Spleen (tissue), 11 donors: Measurements from ENCODE around the gene CCL22. TPM values are rescaled to one million over a fixed set of nuclear protein-coding genes. Genes with fewer than 3 reads are reported as not detected.

Experiments used
- DNase-seq: peaks from one replicate; pipeline ENCODE4 v3.0.0-alpha.2; 2020
- H3K27ac ChIP-seq, 8 donors: fragments of 200-600 bp; sonication (generic) in 7 of 8; 1 replicate in 4 of 8; 2 replicates in 4 of 8; pipeline versions ENCODE4 v1.5.0 to v1.8.0; 2016 to 2021; ENCODE audit warnings: inconsistent platforms in 4 of 8, mild to moderate bottlenecking in 4 of 8, moderate library complexity in 1 of 8
- H3K27me3 ChIP-seq, 7 donors: fragments of 200-600 bp; sonication (generic) in 6 of 7; replicated peaks in 1 of 7; 1 replicate in 4 of 7; 2 replicates in 3 of 7; pipeline versions ENCODE4 v1.5.0 to v1.8.0; 2016 to 2021; ENCODE audit warnings: inconsistent platforms in 3 of 7, mild to moderate bottlenecking in 1 of 7
- H3K36me3 ChIP-seq, 6 donors: fragments of 200-600 bp; sonication (generic) in 5 of 6; 1 replicate in 4 of 6; 2 replicates in 2 of 6; pipeline versions ENCODE4 v1.5.0 to v1.8.0; 2016 to 2021; ENCODE audit warnings: inconsistent platforms in 2 of 6
- H3K4me1 ChIP-seq, 6 donors: fragments of 200-600 bp; sonication (generic) in 5 of 6; 1 replicate in 3 of 6; 2 replicates in 3 of 6; pipeline versions ENCODE4 v1.5.0 to v1.8.0; 2016 to 2021; ENCODE audit warnings: inconsistent platforms in 3 of 6
- H3K4me3 ChIP-seq, 8 donors: fragments of 200-600 bp; sonication (generic) in 7 of 8; 1 replicate in 4 of 8; 2 replicates in 4 of 8; pipeline versions ENCODE4 v1.5.0 to v1.8.0; 2016 to 2021; ENCODE audit warnings: inconsistent platforms in 4 of 8, mild to moderate bottlenecking in 4 of 8, moderate library complexity in 2 of 8
- H3K9me3 ChIP-seq, 8 donors: fragments of 200-600 bp; sonication (generic) in 7 of 8; 1 replicate in 4 of 8; 2 replicates in 4 of 8; pipeline versions ENCODE4 v1.5.0 to v1.8.0; 2016 to 2021; ENCODE audit warnings: inconsistent platforms in 4 of 8
- POLR2A ChIP-seq, 3 donors: fragments of 450-650 bp; IDR thresholded peaks; one replicate each; pipeline ENCODE4 v1.5.1; 2017; ENCODE audit warnings: antibody characterized with exemption in 3 of 3, mild to moderate bottlenecking in 1 of 3
- POLR2AphosphoS5 ChIP-seq, 3 donors: sonication (generic); formaldehyde crosslinking; IDR thresholded peaks; one replicate each; pipeline ENCODE4 v1.5.1; 2017; ENCODE audit warnings: antibody characterized with exemption in 3 of 3
- WGBS, 5 donors: extraction: QIAGEN DNeasy Blood & Tissue Kit in 3 of 5; methylation state at CpG; one replicate each; pipeline versions ENCODE4 v1.1.5 to v1.1.7; 2013 to 2018; 5-methylcytosine and 5-hydroxymethylcytosine counted together
- intact Hi-C: fragments of 100-400 bp; cut with DNase I; formaldehyde crosslinking; loops from one replicate; pipeline ENCODE4 v1.15.0; 2023; ENCODE audit warnings: low total_unique reads
- polyA plus RNA-seq, 3 donors: library from polyadenylated mRNA; stranded (reverse); fragments of 200-250 nt; gene quantifications; one replicate each; pipeline ENCODE4 v1.2.1, GENCODE V29; 2013
- small RNA-seq, 4 donors: library from RNA; depleted of rRNA; stranded (forward); fragments of <200 nt; gene quantifications; one replicate each; pipeline ENCODE3, GENCODE V24; 2016
- total RNA-seq, 7 donors: library from RNA; depleted of rRNA in 3 of 7; stranded (reverse); fragments of >200 nt in 3 of 7; fragmentation: NEBNext Ultra II Directional in 4 of 7; extraction: Animal tissue kit (Norgen Biotek cat#: 25700) in 4 of 7; gene quantifications; one replicate each; pipeline versions ENCODE4 v1.1.0 to v1.2.1, GENCODE V29; 2016 to 2021
- TF ChIP-seq, protein P1 (sequence below), 11 experiments: fragments of 200-600 bp in 7 of 11; fragments of 450-650 bp in 4 of 11; sonication (generic) in 4 of 11; IDR thresholded peaks in 8 of 11; conservative IDR thresholded peaks in 3 of 11; 1 replicate in 7 of 11; 2 replicates in 4 of 11; pipeline versions ENCODE4 v1.4.0 to v1.8.0; 2016 to 2021; ENCODE audit warnings: antibody characterized with exemption in 11 of 11, inconsistent platforms in 4 of 11, mild to moderate bottlenecking in 1 of 11
- donor health status: healthy with polysubstance abuse.
- donor health status: DM: no; HTN: no; CAD: no; lungs with moderate emphysema.
- donor health status: DM: no; HTN: no; CAD: no.
- donor health status: Bipolar disorder and iron deficiency.
- donor health status: healthy.
- donor health status: DM: no; HTN: no; CAD: no.
- donor health status: DM: yes; HTN: yes; CAD: no.

Gene CCL22
- total and polyA plus RNA-seq, 10 donors: 0.51 to 6.9 (median 1.7) TPM

DNA sequence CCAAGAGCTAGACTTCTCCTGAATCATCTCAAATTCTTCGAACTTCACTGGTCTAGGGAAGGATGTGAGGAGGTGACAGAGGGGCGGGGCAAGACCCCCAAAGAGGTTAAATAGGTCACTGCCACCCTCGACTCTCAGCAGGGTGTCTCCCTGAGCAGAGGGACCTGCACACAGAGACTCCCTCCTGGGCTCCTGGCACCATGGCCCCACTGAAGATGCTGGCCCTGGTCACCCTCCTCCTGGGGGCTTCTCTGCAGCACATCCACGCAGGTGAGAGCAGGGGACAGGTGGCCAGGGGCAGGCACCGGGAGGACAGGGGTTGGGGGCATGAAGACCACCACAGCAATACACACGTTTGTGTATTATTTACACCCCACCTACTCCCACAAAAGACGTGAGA lies 55.1 kb downstream of the CCL22 start:
- peaks cover 7 to 65% (median 46%) of the 10 kb centered on the region in 6 donors for H3K4me1 ChIP-seq
- intact Hi-C loops: loop anchor here (10.0 kb wide), 1 partner anchor 329 kb away; no protein-coding TSS in a partner anchor
- WGBS, 5 donors: 56 to 80% (median 69%) methylated on average over 5 to 7 of the region's 7 CpGs

More for the DNA sequence above, 55.1 kb downstream of the CCL22 start:
- H3K9me3 ChIP-seq: no peaks in the 10 kb centered on the region
- no peak overlapping the region for H3K4me3 ChIP-seq
- peak overlapping the region in 5 of 8 donors; percentile 33 to 69 (median 51) for H3K27ac ChIP-seq
- no peak for DNase-seq
- TF ChIP-seq POLR2AphosphoS5 (IDR thresholded peaks at IDR 0.05) (no peak), POLR2A (IDR thresholded peaks at IDR 0.05) (no peak)
- TF ChIP-seq, protein P1, sequence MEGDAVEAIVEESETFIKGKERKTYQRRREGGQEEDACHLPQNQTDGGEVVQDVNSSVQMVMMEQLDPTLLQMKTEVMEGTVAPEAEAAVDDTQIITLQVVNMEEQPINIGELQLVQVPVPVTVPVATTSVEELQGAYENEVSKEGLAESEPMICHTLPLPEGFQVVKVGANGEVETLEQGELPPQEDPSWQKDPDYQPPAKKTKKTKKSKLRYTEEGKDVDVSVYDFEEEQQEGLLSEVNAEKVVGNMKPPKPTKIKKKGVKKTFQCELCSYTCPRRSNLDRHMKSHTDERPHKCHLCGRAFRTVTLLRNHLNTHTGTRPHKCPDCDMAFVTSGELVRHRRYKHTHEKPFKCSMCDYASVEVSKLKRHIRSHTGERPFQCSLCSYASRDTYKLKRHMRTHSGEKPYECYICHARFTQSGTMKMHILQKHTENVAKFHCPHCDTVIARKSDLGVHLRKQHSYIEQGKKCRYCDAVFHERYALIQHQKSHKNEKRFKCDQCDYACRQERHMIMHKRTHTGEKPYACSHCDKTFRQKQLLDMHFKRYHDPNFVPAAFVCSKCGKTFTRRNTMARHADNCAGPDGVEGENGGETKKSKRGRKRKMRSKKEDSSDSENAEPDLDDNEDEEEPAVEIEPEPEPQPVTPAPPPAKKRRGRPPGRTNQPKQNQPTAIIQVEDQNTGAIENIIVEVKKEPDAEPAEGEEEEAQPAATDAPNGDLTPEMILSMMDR (IDR thresholded peaks at IDR 0.05 in 8 of 11, conservative IDR thresholded peaks at IDR 0.05 in 3 of 11): no peak
- H3K27me3 ChIP-seq: no peaks in the 10 kb centered on the region
- no peaks in the 10 kb centered on the region for H3K36me3 ChIP-seq

Small RNA genes within 50 kb of the gene (small RNA-seq; reads per million reads assigned to genes)
- 0 reads per million in 4 donors for gene AC108081.1

Other genes with a start within 250 kb of the CCL22 start
- 100 to 1,000 TPM in 3 of 7 donors, 10 to 100 TPM in 4; 75.8 to 128 (median 99.8) TPM for gene PSME3IP1, start 172.7 kb upstream of the CCL22 start, total RNA-seq
- 10 to 100 TPM; 64.6 to 92.3 (median 66.7) TPM for gene PSME3IP1, start 172.7 kb upstream of the CCL22 start, polyA plus RNA-seq
- gene RSPRY1, start 172.5 kb upstream of the CCL22 start, total RNA-seq: 10 to 100 TPM; 28.4 to 38.8 (median 31.1) TPM
- 1 to 10 TPM; 7.3 to 9.1 (median 8.3) TPM for gene RSPRY1, start 172.5 kb upstream of the CCL22 start, polyA plus RNA-seq
- 10 to 100 TPM; 38.0 to 84.6 (median 62.4) TPM for gene ARL2BP, start 113.5 kb upstream of the CCL22 start, total RNA-seq
- gene ARL2BP, start 113.5 kb upstream of the CCL22 start, polyA plus RNA-seq: 10 to 100 TPM; 30.1 to 65.1 (median 35.7) TPM
- 10 to 100 TPM in 6 of 7 donors, 1 to 10 TPM in 1; 9.6 to 53.1 (median 29.1) TPM for gene PLLP, start 74.1 kb upstream of the CCL22 start, total RNA-seq
- gene PLLP, start 74.1 kb upstream of the CCL22 start, polyA plus RNA-seq: 10 to 100 TPM in 1 of 3 donors, 1 to 10 TPM in 2; 4.7 to 19.1 (median 7.0) TPM
- gene CX3CL1, start 13.7 kb downstream of the CCL22 start, total RNA-seq: 1 to 10 TPM in 5 of 7 donors, under 1 TPM in 2; 0.67 to 7.3 (median 1.6) TPM
- 1 to 10 TPM in 2 of 3 donors, under 1 TPM in 1; 0.39 to 2.4 (median 1.5) TPM for gene CX3CL1, start 13.7 kb downstream of the CCL22 start, polyA plus RNA-seq
- 1 to 10 TPM in 2 of 7 donors, under 1 TPM in 1, not detected in 4; 0.75 to 3.1 (median 1.2) TPM for gene CCL17, start 46.0 kb downstream of the CCL22 start, total RNA-seq
- 1 to 10 TPM in 2 of 3 donors, under 1 TPM in 1; 0.29 to 4.0 (median 2.8) TPM for gene CCL17, start 46.0 kb downstream of the CCL22 start, polyA plus RNA-seq
- gene CIAPIN1, start 88.6 kb downstream of the CCL22 start, total RNA-seq: 10 to 100 TPM; 21.4 to 39.8 (median 31.3) TPM
- 10 to 100 TPM; 19.6 to 28.4 (median 22.1) TPM for gene CIAPIN1, start 88.6 kb downstream of the CCL22 start, polyA plus RNA-seq
- gene COQ9, start 88.7 kb downstream of the CCL22 start, total RNA-seq: 10 to 100 TPM; 25.8 to 39.9 (median 29.6) TPM
- gene COQ9, start 88.7 kb downstream of the CCL22 start, polyA plus RNA-seq: 10 to 100 TPM; 32.2 to 34.9 (median 34.4) TPM
- 10 to 100 TPM; 42.3 to 75.6 (median 52.7) TPM for gene POLR2C, start 103.9 kb downstream of the CCL22 start, total RNA-seq
- 10 to 100 TPM; 23.2 to 42.7 (median 35.0) TPM for gene POLR2C, start 103.9 kb downstream of the CCL22 start, polyA plus RNA-seq
- gene DOK4, start 127.7 kb downstream of the CCL22 start, total RNA-seq: 10 to 100 TPM in 6 of 7 donors, 1 to 10 TPM in 1; 7.3 to 19.8 (median 16.1) TPM
- gene DOK4, start 127.7 kb downstream of the CCL22 start, polyA plus RNA-seq: 10 to 100 TPM in 1 of 3 donors, 1 to 10 TPM in 2; 4.1 to 10.0 (median 5.5) TPM
- 10 to 100 TPM in 2 of 7 donors, 1 to 10 TPM in 5; 7.0 to 14.8 (median 7.9) TPM for gene CCDC102A, start 177.8 kb downstream of the CCL22 start, total RNA-seq
- gene CCDC102A, start 177.8 kb downstream of the CCL22 start, polyA plus RNA-seq: 1 to 10 TPM; 4.6 to 7.7 (median 4.8) TPM
- gene ADGRG5, start 183.9 kb downstream of the CCL22 start, total RNA-seq: 10 to 100 TPM in 6 of 7 donors, 1 to 10 TPM in 1; 7.3 to 23.8 (median 13.6) TPM
- gene ADGRG5, start 183.9 kb downstream of the CCL22 start, polyA plus RNA-seq: 1 to 10 TPM; 5.2 to 9.7 (median 9.3) TPM